HG02678 (cell line): ENCODE measurements around the gene SOHLH1.

ENCODE experiments used
- ATAC-seq: cut with Tn5 transposase; IDR thresholded peaks from one replicate; pipeline ENCODE4 v1.9.1; 2021; ENCODE audit warnings: mild to moderate bottlenecking, moderate library complexity; ENCODE audit not compliant: unreplicated experiment

SOHLH1 gene

GRCh38 chr9:135699440-135699839 lies at the start of gene SOHLH1:
TSS of gene SOHLH1 (minus strand) at chr9:135699481. CDS start at chr9:135699467, 14 bp downstream.
- no peak for ATAC-seq

GRCh38 chr9:135748676-135749075 lies 49.4 kb upstream of the SOHLH1 start:
- ATAC-seq: no peak

GRCh38 chr9:135747311-135747710 lies 48.0 kb upstream of the SOHLH1 start:
- no peak for ATAC-seq

- no peak for ATAC-seq
Observed at GRCh38 chr9:135746565-135746964, 47.3 kb upstream of the SOHLH1 start.

GRCh38 chr9:135745686-135746324 lies 46.5 kb upstream of the SOHLH1 start:
- ATAC-seq: no peak

GRCh38 chr9:135745189-135745588 lies 45.9 kb upstream of the SOHLH1 start:
- no peak for ATAC-seq

- ATAC-seq: no peak
Observed at GRCh38 chr9:135744333-135745070, 45.2 kb upstream of the SOHLH1 start.

- ATAC-seq: no peak
Observed at GRCh38 chr9:135743546-135744332, 44.5 kb upstream of the SOHLH1 start.

GRCh38 chr9:135743021-135743420 lies 43.7 kb upstream of the SOHLH1 start:
- no peak for ATAC-seq

GRCh38 chr9:135741276-135742219 lies 42.3 kb upstream of the SOHLH1 start:
- ATAC-seq: no peak

GRCh38 chr9:135739271-135740220 lies 40.3 kb upstream of the SOHLH1 start:
- ATAC-seq: no peak

GRCh38 chr9:135737840-135738521 lies 38.7 kb upstream of the SOHLH1 start:
- no peak for ATAC-seq

GRCh38 chr9:135736979-135737839 lies 37.9 kb upstream of the SOHLH1 start:
- ATAC-seq: no peak

GRCh38 chr9:135736272-135736978 lies 37.1 kb upstream of the SOHLH1 start:
- no peak for ATAC-seq

GRCh38 chr9:135734616-135735144 lies 35.4 kb upstream of the SOHLH1 start:
- ATAC-seq: no peak

- no peak for ATAC-seq
Observed at GRCh38 chr9:135732569-135733257, 33.4 kb upstream of the SOHLH1 start.
